Type B pancreatic cell (in vitro differentiated cells): ENCODE data around the gene TRIM24. TPM values are rescaled to one million over a fixed set of nuclear protein-coding genes. Genes with fewer than 3 reads are reported as not detected.

Source experiments
- DNase-seq: peaks from one replicate; pipeline ENCODE4 v3.0.0; 2021; ENCODE audit warnings: mixed read lengths; ENCODE audit not compliant: unreplicated experiment; ENCODE audit errors: extremely low spot score
- H3K27ac Mint-ChIP-seq: 2 replicates; pipeline ENCODE4 v1.8.0; 2021; ENCODE audit warnings: mild to moderate bottlenecking, mixed read lengths
- H3K27me3 Mint-ChIP-seq: 2 replicates; pipeline ENCODE4 v1.8.0; 2021; ENCODE audit warnings: mixed read lengths
- H3K36me3 Mint-ChIP-seq: 2 replicates; pipeline ENCODE4 v1.8.0; 2021; ENCODE audit warnings: mixed read lengths
- H3K4me1 Mint-ChIP-seq: one replicate; pipeline ENCODE4 v1.8.0; 2021; ENCODE audit warnings: mixed read lengths; ENCODE audit not compliant: unreplicated experiment
- H3K4me3 Mint-ChIP-seq: 2 replicates; pipeline ENCODE4 v1.8.0; 2021; ENCODE audit warnings: mild to moderate bottlenecking, mixed read lengths
- H3K9me3 Mint-ChIP-seq: 2 replicates; pipeline ENCODE4 v1.8.0; 2021; ENCODE audit warnings: mixed read lengths
- total RNA-seq: library from RNA; stranded (reverse); gene quantifications from 2 replicates; pipeline ENCODE4 v1.2.1, GENCODE V29; 2021; ENCODE audit warnings: low replicate concordance
- TF ChIP-seq, protein P1 (sequence below): fragments of 200-600 bp; sonication (generic); conservative IDR thresholded peaks from 2 replicates; pipeline ENCODE4 v1.5.0; 2021; ENCODE audit warnings: antibody characterized with exemption, mild to moderate bottlenecking

TRIM24 gene
- total RNA-seq, 1 donor from 2014 or later = 66.8 TPM

GRCh38 chr7:138512092-138512858, 52.2 kb downstream of the TRIM24 start:
- H3K4me3 Mint-ChIP-seq = no peak overlapping the region
- no peak overlapping the region for H3K27ac Mint-ChIP-seq
- no peaks in the 10 kb centered on the region for H3K4me1 Mint-ChIP-seq
- TF ChIP-seq, protein P1, sequence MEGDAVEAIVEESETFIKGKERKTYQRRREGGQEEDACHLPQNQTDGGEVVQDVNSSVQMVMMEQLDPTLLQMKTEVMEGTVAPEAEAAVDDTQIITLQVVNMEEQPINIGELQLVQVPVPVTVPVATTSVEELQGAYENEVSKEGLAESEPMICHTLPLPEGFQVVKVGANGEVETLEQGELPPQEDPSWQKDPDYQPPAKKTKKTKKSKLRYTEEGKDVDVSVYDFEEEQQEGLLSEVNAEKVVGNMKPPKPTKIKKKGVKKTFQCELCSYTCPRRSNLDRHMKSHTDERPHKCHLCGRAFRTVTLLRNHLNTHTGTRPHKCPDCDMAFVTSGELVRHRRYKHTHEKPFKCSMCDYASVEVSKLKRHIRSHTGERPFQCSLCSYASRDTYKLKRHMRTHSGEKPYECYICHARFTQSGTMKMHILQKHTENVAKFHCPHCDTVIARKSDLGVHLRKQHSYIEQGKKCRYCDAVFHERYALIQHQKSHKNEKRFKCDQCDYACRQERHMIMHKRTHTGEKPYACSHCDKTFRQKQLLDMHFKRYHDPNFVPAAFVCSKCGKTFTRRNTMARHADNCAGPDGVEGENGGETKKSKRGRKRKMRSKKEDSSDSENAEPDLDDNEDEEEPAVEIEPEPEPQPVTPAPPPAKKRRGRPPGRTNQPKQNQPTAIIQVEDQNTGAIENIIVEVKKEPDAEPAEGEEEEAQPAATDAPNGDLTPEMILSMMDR = no peak
- no peak for DNase-seq
- H3K27me3 Mint-ChIP-seq = no peaks in the 10 kb centered on the region
- peaks cover 8% of the 10 kb centered on the region for H3K9me3 Mint-ChIP-seq
- H3K36me3 Mint-ChIP-seq = peaks cover 66% of the 10 kb centered on the region

DNA sequence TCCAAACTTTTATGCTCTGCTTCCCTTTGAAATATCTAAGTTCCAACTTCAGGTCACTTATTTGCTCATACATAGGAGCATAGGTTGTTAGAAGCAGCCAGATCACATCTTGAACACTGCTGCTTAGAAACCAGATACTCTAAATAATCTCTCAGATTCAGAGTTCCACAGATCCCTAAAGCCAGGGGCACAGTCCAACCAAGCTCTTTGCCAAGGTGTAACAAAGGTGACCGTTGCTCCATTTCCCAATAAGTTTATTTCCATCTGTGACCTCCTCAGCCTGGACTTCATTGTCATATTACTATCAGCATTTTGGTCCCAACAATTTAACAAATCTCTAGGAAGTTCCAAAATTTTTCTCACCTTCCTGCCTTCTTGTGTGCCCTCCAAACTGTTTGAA, 52.8 kb downstream of the TRIM24 start:
- no peak overlapping the region for H3K4me3 Mint-ChIP-seq
- H3K36me3 Mint-ChIP-seq = peaks cover 71% of the 10 kb centered on the region
- no peaks in the 10 kb centered on the region for H3K4me1 Mint-ChIP-seq
- TF ChIP-seq, protein P1 = no peak
- no peak overlapping the region for H3K27ac Mint-ChIP-seq
- H3K27me3 Mint-ChIP-seq = no peaks in the 10 kb centered on the region
- no peak for DNase-seq
- H3K9me3 Mint-ChIP-seq = peaks cover 8% of the 10 kb centered on the region

GRCh38 chr7:138513344-138513871, 53.3 kb downstream of the TRIM24 start:
- Mint-ChIP-seq H3K27me3 (no peaks in the 10 kb centered on the region), H3K4me1 (no peaks in the 10 kb centered on the region), H3K27ac (no peak overlapping the region), H3K9me3 (peaks cover 5% of the 10 kb centered on the region), H3K36me3 (peaks cover 68% of the 10 kb centered on the region), H3K4me3 (no peak overlapping the region)
- no peak for DNase-seq
- TF ChIP-seq, protein P1 = no peak

GRCh38 chr7:138514044-138514443, 54.0 kb downstream of the TRIM24 start:
- peaks cover 67% of the 10 kb centered on the region for H3K36me3 Mint-ChIP-seq
- peak overlapping the region; percentile 8 for H3K27ac Mint-ChIP-seq
- H3K27me3 Mint-ChIP-seq = no peaks in the 10 kb centered on the region
- H3K4me1 Mint-ChIP-seq = no peaks in the 10 kb centered on the region
- H3K4me3 Mint-ChIP-seq = no peak overlapping the region
- TF ChIP-seq, protein P1 = no peak
- H3K9me3 Mint-ChIP-seq = peaks cover 4% of the 10 kb centered on the region
- DNase-seq = no peak

GRCh38 chr7:138515001-138515528, 55.0 kb downstream of the TRIM24 start:
- Mint-ChIP-seq H3K36me3 (peaks cover 72% of the 10 kb centered on the region), H3K4me1 (no peaks in the 10 kb centered on the region), H3K9me3 (peaks cover 4% of the 10 kb centered on the region), H3K27ac (no peak overlapping the region), H3K27me3 (no peaks in the 10 kb centered on the region), H3K4me3 (no peak overlapping the region)
- TF ChIP-seq, protein P1 = no peak
- DNase-seq = no peak
